HL-60/S4 (cell line): ENCODE data around the gene CHD1L.
"Not testable (repeated sequence)": the region's sequence is repeated elsewhere in the genome, so short reads cannot be mapped to it uniquely, and the experiment has no call there.

Source experiments
- in situ Hi-C: fragments of 300-500 bp; cut with MboI; formaldehyde crosslinking; loops from 2 replicates; pipeline ENCODE4 v1.14.3; 2022; ENCODE audit warnings: low sequenced_read_pairs

Gene CHD1L

DNA sequence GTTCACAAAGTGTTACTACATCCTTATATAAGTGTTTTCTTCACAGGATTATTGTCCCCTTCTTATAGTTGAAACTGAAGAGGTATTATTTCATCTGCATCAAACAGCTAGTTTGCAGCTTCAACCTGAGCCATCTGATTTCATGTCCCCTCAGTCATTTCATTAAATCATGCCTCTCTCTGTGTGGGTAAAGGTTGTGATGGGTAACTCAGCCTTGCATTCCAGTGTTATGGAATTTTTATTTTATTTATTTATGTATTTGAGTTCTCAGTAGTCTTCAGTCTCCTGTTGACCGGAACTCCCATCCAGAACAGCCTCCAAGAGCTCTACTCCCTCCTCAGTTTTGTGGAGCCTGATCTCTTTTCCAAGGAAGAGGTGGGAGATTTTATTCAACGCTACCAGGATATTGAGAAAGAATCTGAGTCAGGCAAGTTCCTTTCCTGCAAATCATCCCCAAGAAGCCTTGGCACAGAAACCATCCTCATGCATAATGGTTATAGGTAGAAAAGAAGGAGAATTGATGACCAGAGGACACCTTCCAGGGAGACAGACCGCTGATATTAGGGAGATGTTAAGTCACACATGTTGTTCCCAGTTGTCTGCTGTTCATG is 21.8 kb downstream of the CHD1L start:
- in situ Hi-C loops = no loop called here

GRCh38 chr1:147266381-147266780 is 23.9 kb downstream of the CHD1L start:
- in situ Hi-C loops = no loop called here

DNA sequence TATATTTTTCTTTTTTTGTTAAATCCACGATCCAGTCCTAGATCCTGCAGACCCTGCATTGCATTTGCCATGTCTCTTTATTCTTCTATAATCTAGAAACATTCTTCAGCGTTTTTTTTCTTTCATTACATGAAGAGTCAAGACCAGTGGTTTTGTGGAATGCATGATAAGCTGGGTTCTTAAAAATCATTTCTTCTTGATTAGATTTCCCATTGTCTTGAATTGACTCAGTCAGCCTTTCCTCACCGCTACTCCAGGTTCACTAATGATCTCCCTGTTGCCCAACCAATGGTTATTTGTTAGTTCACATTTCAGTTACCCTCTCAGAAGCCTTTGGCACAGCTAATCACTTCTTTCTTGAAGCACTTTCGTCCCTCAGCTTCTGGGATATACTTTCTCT is 25.2 kb downstream of the CHD1L start:
- in situ Hi-C loops = no loop called here

GRCh38 chr1:147270721-147271120 is 28.2 kb downstream of the CHD1L start:
- in situ Hi-C loops = no loop called here

GRCh38 chr1:147272042-147272441 is 29.6 kb downstream of the CHD1L start:
- in situ Hi-C loops = no loop called here

- in situ Hi-C loops = no loop called here
Observed at GRCh38 chr1:147273409-147274336, 31.2 kb downstream of the CHD1L start.

- in situ Hi-C loops = no loop called here
Observed at GRCh38 chr1:147281950-147282349, 39.5 kb downstream of the CHD1L start.

DNA sequence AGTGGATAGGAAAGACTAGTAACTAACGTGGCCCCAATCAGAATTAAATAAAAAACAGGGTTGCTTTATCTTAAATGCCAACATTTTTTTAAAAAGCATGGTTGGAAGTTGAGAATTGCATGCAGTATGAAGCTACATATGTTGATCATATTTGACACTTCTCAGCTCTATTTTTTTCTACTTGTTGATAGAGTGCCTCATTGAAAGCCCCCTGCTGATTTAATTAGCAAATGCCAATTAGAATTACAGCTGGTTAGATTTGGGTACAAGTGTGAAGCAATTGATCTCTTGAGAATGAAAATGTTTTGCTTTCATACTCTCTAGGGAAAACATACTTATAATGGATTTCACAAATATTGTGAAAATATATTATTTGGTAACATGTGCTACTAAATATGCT is 40.5 kb downstream of the CHD1L start:
- in situ Hi-C loops = no loop called here

DNA sequence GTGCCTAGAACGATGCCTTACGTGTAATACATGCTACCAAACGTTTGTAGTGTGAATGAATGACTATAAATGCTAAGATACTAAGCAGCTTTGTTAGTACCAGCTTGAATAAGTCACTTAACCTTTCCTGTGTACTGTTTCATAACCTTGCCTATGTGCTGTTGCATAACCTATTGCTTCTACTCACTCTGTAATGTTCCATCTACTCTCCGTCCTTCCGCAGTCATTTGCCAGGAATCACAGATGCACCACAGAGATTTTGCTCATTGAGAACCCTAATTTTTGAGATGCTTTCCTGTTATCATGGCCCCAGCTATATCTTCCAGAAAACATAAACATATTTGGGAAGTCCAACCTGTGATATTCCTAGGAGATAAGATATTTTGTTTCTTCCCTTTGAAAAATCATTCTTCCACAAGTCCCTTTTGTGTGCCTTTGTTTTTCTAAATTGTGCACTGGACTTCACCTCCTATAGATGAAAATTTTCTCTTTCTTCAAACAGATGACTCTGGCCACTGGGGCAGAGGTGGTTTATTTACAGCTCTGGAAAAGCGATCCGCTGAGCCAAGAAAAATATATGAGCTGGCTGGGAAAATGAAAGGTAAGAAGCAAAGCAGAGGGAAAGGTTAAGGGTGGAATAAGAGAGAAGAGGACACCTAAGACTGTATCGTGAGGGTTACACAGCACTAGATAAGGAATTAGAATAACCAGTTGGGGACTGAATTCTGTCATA is 44.8 kb downstream of the CHD1L start:
- in situ Hi-C loops = no loop called here

DNA sequence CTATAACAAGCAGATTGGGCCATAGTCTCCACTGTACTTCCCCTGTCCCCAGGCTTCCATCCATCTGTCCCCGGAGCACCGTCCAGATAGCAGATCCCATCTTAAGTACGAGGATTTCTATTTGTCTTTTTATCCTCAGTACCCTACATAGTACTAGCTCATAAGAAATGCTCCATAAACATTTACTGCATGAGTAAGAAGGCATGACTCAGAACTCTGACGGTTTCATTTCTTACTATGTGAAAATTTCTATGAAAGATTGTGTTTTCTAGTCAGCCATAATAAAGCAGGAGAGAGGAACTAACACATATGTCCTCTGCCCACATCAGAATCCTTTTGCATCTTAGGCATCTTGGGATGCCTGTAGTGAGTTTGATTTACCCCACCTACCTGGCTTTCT is 49.5 kb downstream of the CHD1L start:
- in situ Hi-C loops = no loop called here

DNA sequence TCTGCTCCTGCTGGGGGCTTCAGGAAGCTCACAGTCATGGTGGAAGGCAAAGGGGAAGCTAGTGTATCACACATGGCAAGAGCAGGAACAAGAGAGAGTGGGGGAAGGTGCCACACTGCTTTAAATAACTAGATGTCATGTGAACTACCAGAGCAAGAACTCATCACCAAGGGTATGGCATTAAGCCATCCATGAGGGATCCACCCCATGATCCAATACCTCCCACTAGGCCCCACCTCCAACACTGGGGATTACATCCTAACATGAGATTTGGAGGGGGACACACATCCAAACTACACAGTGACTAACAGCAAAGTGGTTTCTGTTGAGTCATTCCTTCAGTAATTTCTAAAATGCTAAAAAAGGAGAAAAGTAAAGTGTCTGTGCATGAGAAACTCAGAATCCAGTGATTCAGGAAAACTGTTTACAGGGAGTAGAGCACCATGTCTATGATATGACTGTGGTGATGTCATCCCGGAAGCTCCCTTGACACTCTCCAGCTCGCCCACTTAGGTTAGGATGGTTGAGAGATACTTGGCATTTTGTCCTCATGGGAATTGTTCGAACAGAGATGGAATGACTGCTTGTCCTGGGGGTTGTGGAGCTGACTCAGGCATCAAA is 50.3 kb downstream of the CHD1L start:
- in situ Hi-C loops = no loop called here

DNA sequence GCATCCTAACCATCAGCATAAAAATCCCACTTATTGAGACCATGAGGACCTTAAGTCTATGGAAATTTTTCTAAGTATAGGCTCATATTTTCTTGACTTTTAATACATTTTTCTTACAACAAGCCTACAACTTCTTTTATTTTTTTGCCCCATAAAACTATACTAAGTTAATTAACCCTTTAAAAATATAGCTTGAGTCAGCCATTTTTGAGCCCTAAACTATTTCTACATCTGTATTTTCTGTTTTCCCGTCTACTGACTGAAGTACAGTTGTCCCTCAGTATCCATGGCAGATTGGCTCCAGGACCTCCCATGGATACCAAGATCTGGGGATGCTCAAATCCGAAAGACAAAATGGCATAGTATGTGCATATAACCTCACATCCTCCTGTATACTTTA is 55.0 kb downstream of the CHD1L start:
- in situ Hi-C loops = no loop called here

DNA sequence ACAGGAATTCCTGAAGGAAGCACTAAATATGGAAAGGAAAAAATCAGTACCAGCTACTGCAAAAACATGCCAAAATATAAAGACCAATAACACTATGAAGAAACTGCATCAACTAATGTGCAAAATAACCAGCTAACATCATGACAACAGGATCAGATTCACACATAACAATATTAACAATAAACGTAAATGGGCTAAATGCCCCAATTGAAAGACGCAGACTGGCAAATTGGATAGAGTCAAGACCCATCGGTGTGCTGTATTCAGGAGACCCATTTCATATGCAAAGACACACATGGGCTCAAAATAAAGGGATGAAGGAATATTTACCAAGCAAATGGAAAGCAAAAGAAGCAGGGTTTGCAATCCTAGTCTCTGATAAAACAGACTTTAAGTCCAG is 63.3 kb downstream of the CHD1L start:
- in situ Hi-C loops = not testable (repeated sequence)

GRCh38 chr1:147316968-147317367 is 74.5 kb downstream of the CHD1L start:
- in situ Hi-C loops = no loop called here

GRCh38 chr1:147326933-147327687 is 84.6 kb downstream of the CHD1L start:
- in situ Hi-C loops = not testable (repeated sequence)

DNA sequence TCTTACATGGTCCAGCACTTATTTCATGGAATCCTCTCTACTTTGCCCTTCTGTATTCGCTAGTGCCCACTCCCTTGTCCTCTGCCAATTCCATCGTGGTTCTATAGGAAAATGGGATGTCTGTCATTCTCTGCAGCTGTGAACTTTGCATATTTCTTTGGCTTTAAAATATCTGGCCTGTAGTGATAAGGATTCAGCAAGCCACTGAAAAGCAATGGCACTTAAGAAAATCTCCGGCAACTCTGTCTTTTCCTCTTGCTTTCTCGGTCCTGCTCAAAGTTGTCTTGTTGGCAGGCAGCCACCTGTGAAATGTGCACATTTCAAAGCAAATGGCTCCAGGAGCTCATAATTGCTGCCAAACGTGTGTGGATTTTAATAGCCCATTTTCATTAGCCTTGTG is 91.8 kb downstream of the CHD1L start:
- in situ Hi-C loops = no loop called here

DNA sequence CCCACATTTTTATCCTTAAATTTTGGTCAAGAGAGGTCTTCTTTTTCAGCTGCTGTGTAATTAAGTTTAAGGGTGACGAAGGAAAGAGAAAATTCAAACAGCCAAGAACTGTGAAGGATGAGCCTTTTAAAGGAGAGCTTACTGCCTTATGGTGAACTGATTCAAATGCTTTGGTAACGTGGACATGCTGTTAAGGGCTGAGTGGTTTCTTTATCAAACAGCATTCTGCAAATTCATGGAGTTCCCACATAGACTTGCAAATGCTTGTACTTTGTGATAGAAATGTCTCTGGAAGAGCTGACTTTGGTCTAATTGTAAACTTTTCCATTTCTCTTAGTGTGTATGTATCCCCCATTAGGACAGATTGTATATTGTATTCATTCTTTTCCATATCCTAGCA is 93.8 kb downstream of the CHD1L start:
- in situ Hi-C loops = no loop called here

DNA sequence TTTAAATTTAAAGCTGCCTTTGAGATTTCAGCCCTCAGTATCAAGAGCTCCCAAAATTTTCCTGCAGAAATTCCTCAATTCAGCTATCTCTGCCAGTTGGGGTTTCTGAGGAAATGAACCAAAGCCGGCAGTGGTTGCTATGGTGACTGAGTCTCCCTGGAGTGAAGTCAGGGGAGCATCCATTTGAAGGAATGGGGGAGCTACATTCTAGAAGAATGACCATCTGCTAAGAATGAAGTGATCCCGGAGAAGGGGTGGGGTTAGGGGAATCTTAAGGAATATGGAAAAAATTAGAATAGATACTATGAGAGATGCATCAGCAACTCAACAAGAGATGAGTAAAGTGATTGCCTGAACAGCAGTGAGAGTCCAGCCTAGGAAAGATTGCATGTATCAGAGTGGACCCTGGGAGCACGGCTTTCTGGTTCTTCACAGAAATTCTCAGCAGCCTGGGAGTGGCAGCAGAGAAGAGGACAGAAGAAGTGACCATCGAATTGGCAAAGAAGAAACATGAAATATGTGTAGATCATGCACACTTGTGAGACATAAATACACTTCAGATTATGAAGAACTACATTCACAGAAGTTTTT is 94.7 kb downstream of the CHD1L start:
- in situ Hi-C loops = no loop called here

- in situ Hi-C loops = no loop called here
Observed at GRCh38 chr1:147338571-147338970, 96.1 kb downstream of the CHD1L start.

DNA sequence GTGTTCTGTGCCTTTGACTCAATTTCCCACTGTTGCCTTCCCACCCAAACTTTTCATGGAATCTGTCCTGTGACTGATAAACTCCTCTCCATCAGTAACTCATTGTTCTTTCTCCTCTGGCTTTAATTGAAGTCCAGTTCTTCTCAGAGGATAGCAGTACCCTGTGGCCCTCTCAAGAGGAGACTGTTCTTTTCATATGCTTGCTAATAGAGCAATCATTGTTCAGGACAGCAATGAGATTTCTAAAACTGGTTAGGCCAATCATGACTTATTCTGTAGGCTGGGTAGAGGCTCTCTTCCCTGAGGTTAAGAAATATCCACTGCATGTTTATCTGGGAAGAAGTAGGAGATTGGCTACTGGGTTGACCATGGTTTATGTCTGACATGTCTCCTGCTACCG is 98.8 kb downstream of the CHD1L start:
- in situ Hi-C loops = no loop called here
